ENCODE data around the gene SYT2.

SYT2 gene

DNA sequence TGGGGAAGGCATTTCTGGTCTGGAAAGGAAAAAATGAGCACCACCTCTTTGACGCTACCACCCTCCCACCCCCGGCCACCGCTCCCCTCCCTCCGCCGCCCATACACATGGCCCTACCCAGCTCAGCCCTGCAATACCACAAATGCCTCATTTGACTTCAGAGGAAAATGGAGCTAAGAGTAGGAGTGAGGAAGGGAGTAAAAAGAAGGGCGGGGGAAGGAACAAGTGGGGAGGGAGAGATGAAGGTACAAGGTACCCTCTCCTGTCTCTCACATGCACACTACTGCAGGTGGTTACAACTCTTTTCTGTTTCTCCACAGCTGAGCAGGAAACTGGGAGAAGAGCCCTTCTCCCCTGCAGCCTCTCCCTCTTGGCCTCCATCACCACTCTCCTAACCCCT is 7.1 kb downstream of the SYT2 start:
- DNase-seq, result no peak

DNA sequence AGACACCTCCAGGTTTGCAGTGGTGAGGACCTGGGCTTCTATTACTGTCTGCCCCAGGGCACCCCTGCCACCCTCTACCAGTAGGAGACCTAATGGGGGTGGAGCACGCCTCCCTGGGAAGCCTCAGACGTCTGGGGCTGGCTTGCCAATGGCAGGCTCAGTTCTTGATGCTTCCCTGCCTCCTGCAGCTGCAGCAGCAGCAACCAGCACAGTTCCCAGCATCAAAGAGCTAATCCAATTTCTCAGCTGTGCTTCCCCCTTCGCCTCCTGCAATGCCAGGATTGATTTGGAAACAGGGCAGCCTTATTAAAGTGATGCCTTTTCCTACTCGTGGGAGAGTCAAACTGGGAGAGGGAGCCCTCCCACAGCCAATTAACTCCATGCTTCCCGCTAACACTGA is 8.2 kb downstream of the SYT2 start:
- DNase-seq, result no peak

DNA sequence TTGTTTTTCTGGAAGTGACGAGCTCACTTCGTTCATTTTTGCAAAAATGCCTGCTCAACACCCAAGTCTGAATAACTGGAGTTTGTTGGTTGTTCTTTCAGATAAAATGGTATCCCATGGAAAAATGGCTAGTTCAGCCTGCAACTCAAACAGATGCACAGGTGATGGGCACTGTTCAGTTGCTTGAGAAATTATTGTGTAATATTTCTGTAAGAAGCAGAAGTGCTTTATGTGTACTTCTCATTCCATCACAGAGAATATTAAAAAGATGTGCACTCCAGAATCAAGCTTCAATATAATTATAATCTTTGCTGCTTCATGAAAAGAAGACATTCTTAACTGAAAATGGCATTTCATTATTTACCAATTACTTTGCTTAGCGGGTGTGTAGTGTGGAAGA is 9.1 kb downstream of the SYT2 start:
- DNase-seq, result no peak

DNA sequence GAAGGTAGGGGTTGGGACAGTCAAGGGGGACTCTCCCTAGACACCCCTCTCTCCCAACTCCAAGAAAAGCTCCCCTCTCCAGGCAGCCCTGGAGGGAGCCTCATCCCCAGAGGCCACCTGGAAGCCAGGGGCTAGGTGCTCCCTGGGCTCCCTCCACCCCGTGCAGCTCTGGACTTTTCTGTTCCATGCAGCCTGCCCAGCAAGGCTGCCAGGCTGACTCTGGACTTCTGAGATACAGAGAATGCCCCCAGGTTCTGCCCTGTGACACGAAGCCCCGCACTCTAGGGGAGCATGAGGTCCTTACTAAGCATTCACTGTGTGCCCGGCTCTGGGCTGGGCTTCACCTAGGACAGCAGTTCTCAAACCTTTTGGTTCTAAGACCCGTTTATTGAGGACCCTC is 10.2 kb downstream of the SYT2 start:
- DNase-seq, result no peak

DNA sequence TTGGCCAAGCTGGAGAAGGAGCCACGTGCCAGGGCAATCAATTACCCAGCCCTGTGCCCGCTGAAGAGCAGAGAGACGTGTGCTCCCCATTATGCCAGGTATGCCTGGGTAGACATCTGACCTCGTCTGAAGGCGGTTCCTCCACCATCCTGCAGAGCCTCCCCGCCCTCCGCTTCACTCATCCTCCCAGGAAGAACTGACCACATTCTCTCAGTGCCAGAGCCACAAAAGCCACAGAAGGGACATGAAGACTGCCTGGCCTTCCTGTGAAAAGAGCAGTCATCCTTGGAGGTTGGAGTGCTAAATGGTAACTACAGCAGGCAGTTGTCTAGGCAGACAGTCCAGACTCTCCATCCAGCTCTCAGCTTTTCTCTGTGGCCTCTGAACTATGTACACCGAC is 12.0 kb downstream of the SYT2 start:
- DNase-seq, result no peak

DNA sequence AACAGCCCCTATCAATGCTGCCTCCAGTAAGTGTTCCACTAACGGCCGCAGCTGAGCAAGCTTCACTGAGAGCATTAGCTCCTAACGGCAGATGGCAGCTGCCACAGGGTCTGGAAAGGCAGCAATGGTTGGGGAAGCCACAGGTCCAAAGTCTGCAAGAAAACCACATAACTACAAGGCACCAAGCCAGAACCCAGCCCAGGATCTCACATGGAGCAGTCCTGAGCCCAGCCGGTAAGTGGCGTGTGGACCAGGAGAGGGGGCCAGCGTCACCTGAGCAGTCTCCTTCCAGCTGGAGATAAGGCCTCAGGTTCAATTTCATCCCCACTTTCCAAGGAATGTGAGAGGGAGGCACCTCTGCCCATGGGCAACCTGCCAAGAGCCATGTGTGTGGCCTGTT is 13.2 kb downstream of the SYT2 start:
- no peak for DNase-seq

DNA sequence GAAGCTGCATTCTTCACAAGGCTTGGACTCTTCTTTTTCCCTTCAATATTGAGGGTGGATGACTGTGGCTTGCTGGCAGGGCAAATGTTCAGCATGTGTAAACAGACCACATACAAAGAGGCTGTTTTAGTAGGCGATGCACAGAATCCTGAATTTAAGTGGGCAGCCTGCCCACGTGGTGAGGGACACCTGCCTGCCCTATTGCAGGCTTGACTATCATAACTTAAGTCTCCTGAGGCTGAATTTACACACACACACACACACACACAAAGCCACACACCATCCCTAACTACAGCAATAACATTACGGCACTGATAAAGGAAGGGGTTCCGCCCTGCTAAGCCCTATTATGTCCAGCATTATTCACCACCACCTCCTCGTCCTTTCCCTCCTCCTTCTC is 15.9 kb downstream of the SYT2 start:
- DNase-seq, result no peak

DNA sequence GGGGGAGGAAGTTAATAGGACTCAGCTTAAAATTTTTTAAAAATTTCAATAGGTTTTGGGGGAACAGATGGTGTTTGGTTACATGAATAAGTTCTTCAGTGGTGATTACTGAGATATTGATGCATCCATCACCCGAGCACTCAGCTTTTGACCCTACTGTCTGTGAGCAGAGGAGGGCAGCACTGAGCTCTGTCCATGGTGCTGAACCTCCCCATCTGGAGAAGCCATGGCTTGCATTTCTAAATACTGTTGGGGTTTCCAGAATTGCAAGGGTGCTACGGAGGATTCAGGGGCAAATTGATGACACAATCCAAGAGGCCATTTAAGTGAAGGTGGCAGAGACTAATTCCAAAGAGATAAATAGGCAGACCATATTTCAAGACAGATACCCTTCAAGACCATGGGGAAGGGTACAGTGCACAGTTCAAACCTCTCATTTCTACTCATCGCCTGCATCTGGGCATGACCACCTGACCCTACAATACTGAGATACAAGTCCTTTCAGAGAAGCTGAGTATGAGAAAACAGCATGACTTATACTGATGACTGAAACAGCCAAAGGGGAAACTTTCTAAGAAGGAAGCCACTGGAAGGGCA is 17.2 kb downstream of the SYT2 start:
- no peak for DNase-seq

DNA sequence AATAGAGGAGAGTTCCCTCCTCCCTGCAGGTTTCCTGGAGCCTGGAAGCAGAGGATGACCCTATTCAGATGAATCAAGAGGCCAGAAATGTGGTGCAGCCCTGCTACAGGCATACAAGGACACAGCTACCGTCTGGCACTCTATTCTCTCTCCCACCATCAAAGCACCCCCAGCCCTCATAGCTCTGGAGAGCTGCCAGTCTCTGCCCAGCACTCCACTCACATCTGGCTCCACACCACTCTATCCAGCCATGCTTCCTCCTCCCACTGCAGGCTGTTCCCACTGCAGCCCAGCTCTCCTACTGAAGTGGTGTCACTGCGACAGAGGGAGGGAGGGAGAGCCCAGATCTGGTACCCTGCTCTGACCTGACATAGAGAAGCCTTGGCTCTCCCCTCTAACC is 18.4 kb downstream of the SYT2 start:
- no peak for DNase-seq

DNA sequence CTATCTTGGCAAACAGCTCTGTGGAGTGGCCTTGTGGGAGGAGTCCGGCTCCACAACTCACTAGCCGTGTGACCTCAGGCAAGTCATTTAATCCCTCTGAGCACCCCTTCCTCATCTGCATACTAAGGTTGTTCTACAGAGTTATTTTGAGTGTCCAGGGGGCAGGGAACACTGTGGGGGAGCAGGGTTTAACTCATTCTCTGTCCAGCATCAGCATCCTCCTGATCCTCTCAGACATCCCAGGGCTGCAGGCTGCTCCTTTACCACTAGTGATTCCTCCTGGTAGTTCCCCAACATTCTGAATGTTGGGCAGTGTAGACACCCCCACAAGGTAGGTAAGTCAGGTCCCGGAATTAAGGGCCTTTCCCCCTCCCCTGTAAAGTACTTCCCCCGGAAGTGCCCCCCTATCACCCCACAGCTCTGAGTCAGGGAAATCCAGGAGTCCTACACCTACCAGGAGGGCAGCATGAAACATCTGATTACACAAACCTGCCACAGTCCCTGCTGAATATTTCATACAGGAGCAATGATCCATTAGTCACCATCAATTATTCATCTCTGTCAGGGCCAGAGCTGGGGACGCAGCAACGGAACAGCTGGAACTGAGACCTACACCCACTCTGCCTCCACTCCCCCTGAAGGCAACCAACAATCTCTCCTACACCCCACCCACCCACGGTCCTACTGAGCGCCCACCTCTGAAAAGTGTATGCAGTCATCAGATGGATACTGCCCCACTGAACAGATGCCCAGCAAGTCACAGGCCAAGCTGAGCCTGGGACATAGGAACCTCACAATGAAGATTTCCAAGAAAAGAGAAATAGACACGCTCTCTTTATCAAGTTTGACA is 20.5 kb downstream of the SYT2 start:
- no peak for DNase-seq

DNA sequence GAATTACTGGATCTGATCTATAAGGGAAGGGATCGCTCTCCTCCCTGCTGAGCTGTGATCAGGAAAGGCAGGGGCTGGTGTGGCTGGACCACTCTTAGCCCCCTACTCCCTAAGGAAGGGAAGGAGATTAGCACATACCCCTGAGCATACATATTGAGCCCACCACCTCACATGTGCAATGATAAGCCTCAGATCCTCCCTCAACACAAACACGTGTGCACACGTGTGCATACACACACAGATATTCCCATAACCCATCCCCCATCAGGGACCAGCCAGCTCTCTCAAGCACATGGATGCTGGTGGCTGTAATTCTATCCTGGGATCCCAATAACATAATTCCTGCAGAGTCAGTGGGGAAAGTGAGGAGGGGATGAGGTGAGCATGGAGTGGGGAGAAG is 21.2 kb downstream of the SYT2 start:
- no peak for DNase-seq

DNA sequence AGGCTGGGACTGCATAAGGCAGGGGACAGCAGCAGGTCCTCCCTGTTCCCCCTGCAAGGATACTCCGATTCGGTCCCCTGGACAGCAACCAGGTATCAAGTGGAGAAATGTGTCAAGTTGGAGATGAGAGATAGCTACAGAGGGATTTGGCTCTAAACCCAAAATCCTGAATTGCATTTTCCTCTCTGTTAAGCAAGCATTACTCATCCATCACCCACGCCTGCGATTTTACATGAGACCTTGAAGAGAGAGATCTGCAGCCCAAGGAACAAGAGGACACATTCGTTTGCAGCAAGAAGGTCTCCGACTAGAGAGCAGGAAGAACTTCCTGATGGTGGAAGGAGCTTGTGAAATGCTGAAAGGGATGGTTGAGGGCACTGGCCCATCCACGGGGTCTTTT is 21.9 kb downstream of the SYT2 start:
- DNase-seq, result no peak

DNA sequence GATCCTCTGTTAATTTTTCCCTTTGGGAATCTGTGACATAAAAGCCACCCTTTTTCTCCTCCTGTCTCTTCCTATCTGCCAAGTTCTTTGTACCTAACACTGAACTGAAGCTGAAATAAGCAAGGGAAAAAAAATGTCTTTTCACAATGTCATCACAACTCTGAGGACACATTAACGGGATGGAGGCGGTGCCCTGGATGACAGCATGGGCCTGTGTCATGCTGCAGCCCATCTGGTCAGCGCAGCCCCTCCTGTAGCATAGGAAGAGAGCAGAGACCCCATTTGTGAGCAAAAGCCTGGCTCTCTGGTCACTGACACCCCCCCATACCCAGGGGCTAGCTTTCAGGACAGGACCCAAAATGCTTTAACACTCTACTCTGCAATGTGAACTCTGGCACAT is 22.5 kb downstream of the SYT2 start:
- no peak for DNase-seq

DNA sequence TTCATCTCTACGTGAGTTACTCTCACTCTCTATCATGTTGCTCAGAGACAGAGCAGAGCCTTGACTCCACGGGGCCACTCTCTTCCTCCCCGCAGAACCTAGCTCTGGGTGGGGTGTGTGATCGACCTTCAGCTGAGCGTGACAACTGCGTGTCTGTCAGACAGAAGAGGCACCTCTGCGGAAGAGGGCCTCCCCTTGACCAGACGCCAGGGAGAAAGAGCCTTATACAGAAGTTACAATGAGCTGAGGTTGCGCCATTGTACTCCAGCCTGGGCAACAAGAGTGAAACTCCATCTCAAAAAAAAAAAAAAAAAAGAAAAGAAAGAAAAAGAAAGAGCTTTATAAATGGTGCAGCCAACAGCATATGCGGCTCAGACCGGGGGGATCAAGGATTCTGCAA is 22.9 kb downstream of the SYT2 start:
- DNase-seq, result no peak

DNA sequence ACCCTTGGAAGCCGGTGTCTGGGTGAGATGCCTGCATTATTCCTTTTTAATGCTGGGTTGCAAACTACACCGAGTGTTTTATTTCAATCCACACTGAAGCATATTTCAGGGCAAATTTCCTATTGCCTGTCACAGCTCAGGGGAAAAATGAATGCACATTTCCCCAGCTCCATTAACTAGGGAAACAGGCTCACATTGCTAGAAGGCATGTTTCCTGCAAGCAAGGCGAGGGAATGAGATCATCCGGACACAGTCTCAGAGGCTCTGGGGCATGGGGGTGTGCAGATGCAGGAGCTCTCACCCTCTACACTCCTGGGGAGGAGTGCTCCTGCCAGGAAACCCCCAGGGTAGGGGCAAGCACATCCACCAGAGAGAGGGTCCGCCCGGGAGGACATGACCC is 24.6 kb downstream of the SYT2 start:
- DNase-seq, result no peak

DNA sequence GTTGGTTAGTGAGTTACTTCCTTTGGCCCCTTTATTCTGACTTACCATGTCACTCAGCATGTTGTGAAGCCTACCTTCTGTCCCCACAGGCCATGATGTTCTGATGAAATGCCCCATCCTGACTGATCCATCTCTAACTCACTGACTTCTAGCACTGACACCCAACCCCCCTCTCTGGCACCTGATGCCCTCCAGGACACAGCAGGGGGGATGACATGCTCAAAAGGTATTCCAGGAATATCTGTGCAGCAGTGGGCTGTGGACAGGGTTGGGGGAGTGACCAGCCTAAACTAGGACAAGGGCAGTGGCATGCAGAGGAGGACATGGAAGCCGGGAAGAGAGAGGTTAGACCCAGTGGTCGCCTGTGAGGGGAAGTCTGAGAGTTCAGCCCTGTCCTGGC is 25.5 kb downstream of the SYT2 start:
- DNase-seq, result no peak

DNA sequence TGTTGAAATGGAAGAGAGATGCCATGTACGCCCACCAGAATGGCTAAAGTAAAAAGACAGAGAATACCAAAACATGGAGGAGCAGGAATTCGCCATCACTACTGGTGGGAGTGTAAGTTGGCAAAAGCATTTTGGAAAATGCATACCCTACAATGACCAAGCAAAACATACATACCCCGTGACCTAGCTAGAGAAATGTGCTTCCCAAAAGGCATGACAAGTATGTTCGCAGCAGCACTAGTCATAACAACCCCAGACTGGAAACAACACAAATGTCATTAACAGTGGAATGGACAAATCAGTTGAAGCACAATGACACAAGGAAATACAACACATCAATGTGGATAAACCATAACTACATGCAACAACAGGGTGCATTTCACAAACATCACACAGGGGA is 27.2 kb downstream of the SYT2 start:
- no peak for DNase-seq

DNA sequence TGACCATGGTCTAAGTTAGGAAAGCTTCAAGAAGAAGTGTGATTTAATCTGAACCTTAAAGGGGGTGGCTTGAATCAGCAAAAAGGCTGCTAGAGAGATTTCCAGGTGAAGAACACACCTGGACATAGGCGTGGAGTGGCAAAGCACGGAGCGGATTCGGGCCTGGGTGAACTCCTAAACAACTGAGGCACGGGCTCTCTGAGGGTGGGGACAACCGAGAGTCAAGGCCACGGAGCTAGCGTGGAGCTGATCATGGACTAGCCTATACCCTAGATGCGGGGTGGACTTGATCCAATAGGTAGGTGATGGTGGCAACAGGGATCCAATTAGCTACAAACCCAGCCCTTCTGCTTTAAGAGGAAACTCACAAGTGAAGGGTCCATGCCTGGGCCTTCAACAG is 27.8 kb downstream of the SYT2 start:
- no peak for DNase-seq

DNA sequence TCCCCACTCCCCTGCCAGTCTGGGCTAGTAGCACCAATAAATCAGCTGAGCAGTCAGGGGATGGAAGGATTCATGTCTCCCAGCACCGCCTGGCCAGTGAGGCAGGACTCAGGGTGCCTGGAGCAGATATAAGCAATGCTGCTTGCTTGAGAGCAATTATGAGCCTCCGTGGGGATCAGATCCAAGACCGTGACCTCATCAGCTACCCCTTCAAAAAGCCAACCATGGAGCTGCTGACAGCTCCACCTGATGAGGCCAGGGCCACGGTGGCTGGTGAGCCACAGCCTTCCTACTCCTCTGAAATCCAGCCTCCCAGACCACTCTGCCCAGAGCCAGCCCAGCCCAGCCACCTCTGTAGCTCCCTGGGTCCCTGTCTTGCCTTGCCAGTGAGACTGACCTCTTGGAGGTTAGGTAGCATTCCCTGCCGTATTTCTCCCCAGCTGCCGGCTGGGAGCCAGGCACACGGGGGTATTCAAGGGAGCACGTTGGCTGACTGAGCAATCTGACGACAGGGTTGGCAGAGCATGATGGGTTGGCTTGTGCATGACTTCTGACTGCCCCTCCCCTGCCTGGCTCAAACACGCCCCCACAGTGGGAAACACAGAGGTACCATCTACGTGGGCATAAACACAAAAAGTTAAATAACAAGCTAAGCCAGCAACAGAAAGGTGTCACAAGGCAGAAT is 28.4 kb downstream of the SYT2 start:
- no peak for DNase-seq

DNA sequence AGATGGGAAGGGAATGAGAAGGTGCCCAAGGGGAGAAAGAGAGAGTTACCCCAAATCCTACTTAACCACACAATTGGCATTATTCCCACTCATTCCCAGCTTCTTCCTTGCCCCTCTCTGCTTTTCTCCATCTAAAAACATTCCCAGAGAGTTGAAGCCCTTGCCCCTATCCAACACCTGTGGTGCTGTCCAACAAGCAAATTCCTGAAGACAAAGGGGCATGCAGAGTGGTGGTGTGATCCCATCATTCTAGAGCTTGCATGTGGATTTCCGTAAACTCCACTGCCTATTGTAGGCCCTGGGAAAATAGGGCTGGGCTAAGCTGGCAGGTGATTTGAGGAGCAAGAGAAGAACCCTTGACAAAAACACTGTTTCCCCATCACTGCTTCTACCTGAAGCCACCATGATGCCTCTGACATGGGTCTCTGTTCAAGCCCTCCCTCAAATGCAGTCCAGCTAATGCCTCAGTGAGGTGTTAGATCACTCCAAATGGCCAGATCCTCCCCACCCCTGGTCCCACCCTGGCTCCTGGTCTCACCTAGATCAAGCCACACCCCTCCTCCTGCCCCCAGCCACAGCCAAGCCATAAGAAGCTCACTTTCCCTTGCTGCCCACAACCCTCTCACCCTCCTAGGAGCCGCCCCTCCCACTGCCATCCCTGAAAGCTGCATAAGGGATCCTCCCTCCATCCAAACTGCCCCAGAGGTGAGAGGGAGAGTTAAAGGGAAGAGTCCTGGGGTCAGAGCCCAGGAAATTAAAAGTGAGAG is 29.5 kb downstream of the SYT2 start:
- no peak for DNase-seq

DNA sequence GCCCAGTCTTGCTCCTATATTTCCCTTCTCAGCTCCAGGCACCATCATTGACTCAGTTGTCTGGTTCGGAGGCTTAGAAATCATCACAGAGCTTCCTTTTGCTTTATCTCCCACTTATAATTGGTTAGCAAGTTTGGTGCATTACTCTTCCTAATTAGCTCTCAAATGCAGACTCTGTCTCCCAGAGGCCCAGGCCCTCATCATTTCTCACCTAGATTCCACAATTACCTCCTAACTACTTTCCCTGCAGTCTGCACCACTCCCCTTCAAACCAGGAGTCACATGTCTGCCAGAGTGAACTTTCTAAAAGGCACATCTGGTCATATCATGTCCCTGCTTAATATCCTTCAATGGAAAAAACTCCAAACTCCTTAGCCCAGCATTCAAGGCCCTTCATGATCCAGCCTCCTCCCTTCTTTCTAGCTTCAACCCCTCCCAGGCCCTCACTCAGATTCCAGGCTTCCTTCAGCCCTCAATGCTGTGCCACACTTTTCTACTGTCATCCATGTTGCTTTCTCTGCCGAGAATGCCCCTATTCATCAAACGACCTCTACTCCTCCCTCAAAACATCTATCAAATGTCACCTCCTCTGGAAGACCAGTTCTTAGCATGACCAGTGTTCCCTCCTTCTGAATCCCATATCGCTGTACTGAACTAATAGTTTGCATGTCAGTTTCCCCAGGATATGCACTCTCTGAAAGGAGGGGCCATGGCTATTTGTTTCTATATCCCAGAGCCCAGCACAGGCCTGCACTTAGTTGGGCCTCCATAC is 30.7 kb downstream of the SYT2 start:
- DNase-seq, result no peak

DNA sequence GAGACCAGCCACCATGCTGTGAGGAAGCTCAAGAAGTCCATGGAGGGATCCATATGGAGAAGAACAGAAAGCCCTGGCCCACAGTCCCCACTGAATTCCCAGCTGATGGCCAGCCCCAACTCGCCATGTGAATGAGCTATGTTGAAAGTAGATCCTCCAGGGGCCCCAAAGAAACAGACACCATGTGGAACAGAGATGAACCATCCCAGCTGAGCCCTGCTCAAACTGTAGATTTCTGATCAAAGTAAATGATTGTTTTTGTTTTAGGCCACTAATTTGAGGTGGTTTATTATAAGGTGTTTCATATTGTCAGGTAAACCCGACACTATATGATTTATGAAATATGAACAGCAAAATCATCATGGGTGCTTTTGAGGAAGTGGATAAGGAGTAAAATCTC is 32.8 kb downstream of the SYT2 start:
- no peak for DNase-seq

DNA sequence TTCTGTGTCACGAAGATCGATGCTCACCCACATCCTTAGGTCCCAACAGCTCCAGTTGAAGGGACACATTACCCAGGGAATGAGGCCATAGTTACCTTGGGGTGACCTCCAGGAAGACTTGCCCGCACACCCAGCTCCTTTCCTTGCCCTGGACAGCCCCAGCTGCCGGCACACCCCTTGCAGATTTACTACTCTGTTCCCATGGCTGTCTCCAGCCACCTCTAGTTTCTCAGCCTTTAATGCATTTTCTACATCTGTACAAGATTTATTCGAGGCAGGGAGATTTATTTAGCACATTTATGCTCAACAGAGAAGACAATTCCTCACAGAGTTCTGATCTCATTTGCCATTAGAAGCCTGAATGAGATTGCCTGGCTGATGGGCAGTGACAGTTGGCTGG is 36.7 kb downstream of the SYT2 start:
- DNase-seq, result no peak
